Measurements from ENCODE around the gene ABR.

The ABR gene

GRCh38 chr17:1192911-1193699 is 13.3 kb upstream of the ABR start:
- Histone ChIP-seq H3K9me3 (ENCODE audit: control extremely low read depth in 1 of 5, control insufficient read depth in 4 of 5, insufficient read depth in 2 of 5, low read depth in 1 of 5, low read length in 4 of 5) (no peaks in the 10 kb centered on the region), H3K27me3 (replicated peaks in 2 of 5; ENCODE audit: control insufficient read depth in 4 of 5, insufficient read depth in 5 of 5, low read length in 4 of 5) (no peaks in the 10 kb centered on the region), H3K27ac (ENCODE audit: insufficient read depth in 1 of 2, low read depth in 1 of 2, low read length in 2 of 2, poor library complexity in 1 of 2, severe bottlenecking in 2 of 2) (no peak overlapping the region), H3K36me3 (ENCODE audit: control insufficient read depth in 4 of 4, insufficient read depth in 4 of 4, low read length in 3 of 4) (no peaks in the 10 kb centered on the region), H3K4me3 (ENCODE audit: control insufficient read depth in 1 of 7, extremely low read depth in 1 of 7, insufficient read depth in 4 of 7, low read depth in 2 of 7, low read length in 6 of 7) (no peak overlapping the region), H3K4me1 (ENCODE audit: control extremely low read depth in 1 of 4, control insufficient read depth in 4 of 4, insufficient read depth in 4 of 4, low read length in 3 of 4) (peaks cover 5 to 69% (median 27%) of the 10 kb centered on the region in 4 experiments)
- WGBS (ENCODE audit: insufficient coverage) = 96% methylated on average over 18 of the region's 31 CpGs
- DNase-seq = no peak
- CTCF ChIA-PET = interaction anchor here (1.0 to 2.9 kb wide), 3 partner anchors 25 to 71 kb away, joined by 3 to 11 read pairs (median 5); no protein-coding TSS in a partner anchor
- POLR2A ChIA-PET = no interaction called here

GRCh38 chr17:1190751-1191331 is 11.1 kb upstream of the ABR start:
- CTCF ChIA-PET = interaction anchor here (2.9 kb wide), 1 partner anchor 68 kb away, joined by 11 read pairs; no protein-coding TSS in a partner anchor
- POLR2A ChIA-PET = no interaction called here
- Histone ChIP-seq H3K4me1 (ENCODE audit: control extremely low read depth in 1 of 4, control insufficient read depth in 4 of 4, insufficient read depth in 4 of 4, low read length in 3 of 4) (peaks cover 0 to 64% (median 12%) of the 10 kb centered on the region in 4 experiments), H3K36me3 (ENCODE audit: control insufficient read depth in 4 of 4, insufficient read depth in 4 of 4, low read length in 3 of 4) (no peaks in the 10 kb centered on the region), H3K27me3 (replicated peaks in 2 of 5; ENCODE audit: control insufficient read depth in 4 of 5, insufficient read depth in 5 of 5, low read length in 4 of 5) (no peaks in the 10 kb centered on the region), H3K27ac (ENCODE audit: insufficient read depth in 1 of 2, low read depth in 1 of 2, low read length in 2 of 2, poor library complexity in 1 of 2, severe bottlenecking in 2 of 2) (no peak overlapping the region), H3K4me3 (ENCODE audit: control insufficient read depth in 1 of 7, extremely low read depth in 1 of 7, insufficient read depth in 4 of 7, low read depth in 2 of 7, low read length in 6 of 7) (no peak overlapping the region), H3K9me3 (ENCODE audit: control extremely low read depth in 1 of 5, control insufficient read depth in 4 of 5, insufficient read depth in 2 of 5, low read depth in 1 of 5, low read length in 4 of 5) (no peaks in the 10 kb centered on the region)
- DNase-seq = peak in 2 of 3 donors; percentile 66 to 75
- whole genome bisulfite sequencing (ENCODE audit: insufficient coverage) = 83% methylated on average over 16 of the region's 25 CpGs

GRCh38 chr17:1188812-1189504 is 9.2 kb upstream of the ABR start:
- Histone ChIP-seq H3K36me3 (ENCODE audit: control insufficient read depth in 4 of 4, insufficient read depth in 4 of 4, low read length in 3 of 4) (no peaks in the 10 kb centered on the region), H3K9me3 (ENCODE audit: control extremely low read depth in 1 of 5, control insufficient read depth in 4 of 5, insufficient read depth in 2 of 5, low read depth in 1 of 5, low read length in 4 of 5) (no peaks in the 10 kb centered on the region), H3K27ac (ENCODE audit: insufficient read depth in 1 of 2, low read depth in 1 of 2, low read length in 2 of 2, poor library complexity in 1 of 2, severe bottlenecking in 2 of 2) (no peak overlapping the region), H3K4me1 (ENCODE audit: control extremely low read depth in 1 of 4, control insufficient read depth in 4 of 4, insufficient read depth in 4 of 4, low read length in 3 of 4) (peaks cover 0 to 64% (median 11%) of the 10 kb centered on the region in 4 experiments), H3K27me3 (replicated peaks in 2 of 5; ENCODE audit: control insufficient read depth in 4 of 5, insufficient read depth in 5 of 5, low read length in 4 of 5) (no peaks in the 10 kb centered on the region), H3K4me3 (ENCODE audit: control insufficient read depth in 1 of 7, extremely low read depth in 1 of 7, insufficient read depth in 4 of 7, low read depth in 2 of 7, low read length in 6 of 7) (no peak overlapping the region)
- CTCF ChIA-PET = interaction anchor here (0.9 to 6.3 kb wide), 8 partner anchors 9 to 85 kb away, joined by 3 to 65 read pairs (median 6); no protein-coding TSS in a partner anchor
- 91% methylated on average over 18 of the region's 20 CpGs for WGBS (ENCODE audit: insufficient coverage)
- no peak for DNase-seq
- POLR2A ChIA-PET = interaction anchor here (0.6 kb wide), 1 partner anchor 43 kb away, joined by 3 read pairs; no protein-coding TSS in a partner anchor

GRCh38 chr17:1186923-1187771 is 7.4 kb upstream of the ABR start:
- 57% methylated on average over 34 of the region's 34 CpGs for WGBS (ENCODE audit: insufficient coverage)
- DNase-seq = peak; percentile 79 to 88 (median 87)
- Histone ChIP-seq H3K27ac (ENCODE audit: insufficient read depth in 1 of 2, low read depth in 1 of 2, low read length in 2 of 2, poor library complexity in 1 of 2, severe bottlenecking in 2 of 2) (no peak overlapping the region), H3K9me3 (ENCODE audit: control extremely low read depth in 1 of 5, control insufficient read depth in 4 of 5, insufficient read depth in 2 of 5, low read depth in 1 of 5, low read length in 4 of 5) (no peaks in the 10 kb centered on the region), H3K36me3 (ENCODE audit: control insufficient read depth in 4 of 4, insufficient read depth in 4 of 4, low read length in 3 of 4) (no peaks in the 10 kb centered on the region), H3K4me3 (ENCODE audit: control insufficient read depth in 1 of 7, extremely low read depth in 1 of 7, insufficient read depth in 4 of 7, low read depth in 2 of 7, low read length in 6 of 7) (no peak overlapping the region), H3K4me1 (ENCODE audit: control extremely low read depth in 1 of 4, control insufficient read depth in 4 of 4, insufficient read depth in 4 of 4, low read length in 3 of 4) (peaks cover 0 to 68% (median 23%) of the 10 kb centered on the region in 4 experiments), H3K27me3 (replicated peaks in 2 of 5; ENCODE audit: control insufficient read depth in 4 of 5, insufficient read depth in 5 of 5, low read length in 4 of 5) (no peaks in the 10 kb centered on the region)
- ChIA-PET POLR2A (no interaction called here), CTCF (interaction anchor here (0.6 to 6.3 kb wide), 23 partner anchors 9 to 77 kb away, joined by 3 to 65 read pairs (median 4); no protein-coding TSS in a partner anchor)

GRCh38 chr17:1186214-1186820 is 6.5 kb upstream of the ABR start:
- Histone ChIP-seq H3K9me3 (ENCODE audit: control extremely low read depth in 1 of 5, control insufficient read depth in 4 of 5, insufficient read depth in 2 of 5, low read depth in 1 of 5, low read length in 4 of 5) (no peaks in the 10 kb centered on the region), H3K4me3 (ENCODE audit: control insufficient read depth in 1 of 7, extremely low read depth in 1 of 7, insufficient read depth in 4 of 7, low read depth in 2 of 7, low read length in 6 of 7) (no peak overlapping the region), H3K27ac (ENCODE audit: insufficient read depth in 1 of 2, low read depth in 1 of 2, low read length in 2 of 2, poor library complexity in 1 of 2, severe bottlenecking in 2 of 2) (no peak overlapping the region), H3K36me3 (ENCODE audit: control insufficient read depth in 4 of 4, insufficient read depth in 4 of 4, low read length in 3 of 4) (no peaks in the 10 kb centered on the region), H3K27me3 (replicated peaks in 2 of 5; ENCODE audit: control insufficient read depth in 4 of 5, insufficient read depth in 5 of 5, low read length in 4 of 5) (no peaks in the 10 kb centered on the region), H3K4me1 (ENCODE audit: control extremely low read depth in 1 of 4, control insufficient read depth in 4 of 4, insufficient read depth in 4 of 4, low read length in 3 of 4) (peaks cover 0 to 66% (median 23%) of the 10 kb centered on the region in 4 experiments)
- DNase-seq = no peak
- ChIA-PET POLR2A (no interaction called here), CTCF (interaction anchor here (0.6 to 6.3 kb wide), 9 partner anchors 8 to 71 kb away, joined by 3 to 65 read pairs (median 8); no protein-coding TSS in a partner anchor)
- 80% methylated on average over 8 of the region's 13 CpGs for WGBS (ENCODE audit: insufficient coverage)

GRCh38 chr17:1183171-1183873 is 3.5 kb upstream of the ABR start:
- Histone ChIP-seq H3K27me3 (replicated peaks in 2 of 5; ENCODE audit: control insufficient read depth in 4 of 5, insufficient read depth in 5 of 5, low read length in 4 of 5) (peaks cover 0 to 5% (median 0%) of the 10 kb centered on the region in 5 experiments), H3K36me3 (ENCODE audit: control insufficient read depth in 4 of 4, insufficient read depth in 4 of 4, low read length in 3 of 4) (no peaks in the 10 kb centered on the region), H3K4me1 (ENCODE audit: control extremely low read depth in 1 of 4, control insufficient read depth in 4 of 4, insufficient read depth in 4 of 4, low read length in 3 of 4) (peaks cover 0 to 70% (median 36%) of the 10 kb centered on the region in 4 experiments), H3K4me3 (ENCODE audit: control insufficient read depth in 1 of 7, extremely low read depth in 1 of 7, insufficient read depth in 4 of 7, low read depth in 2 of 7, low read length in 6 of 7) (no peak overlapping the region), H3K27ac (ENCODE audit: insufficient read depth in 1 of 2, low read depth in 1 of 2, low read length in 2 of 2, poor library complexity in 1 of 2, severe bottlenecking in 2 of 2) (no peak overlapping the region), H3K9me3 (ENCODE audit: control extremely low read depth in 1 of 5, control insufficient read depth in 4 of 5, insufficient read depth in 2 of 5, low read depth in 1 of 5, low read length in 4 of 5) (no peaks in the 10 kb centered on the region)
- 47% methylated on average over 10 of the region's 14 CpGs for WGBS (ENCODE audit: insufficient coverage)
- ChIA-PET POLR2A (no interaction called here), CTCF (interaction anchor here (0.6 kb wide), 1 partner anchor 123 kb away, joined by 3 read pairs; no protein-coding TSS in a partner anchor)
- peak in 2 of 3 donors; percentile 50 to 61 for DNase-seq
